ENCODE measurements around the gene AGPAT2.

GRCh38 chr9:136713550-136713949, 26.3 kb upstream of the AGPAT2 start:
- TF ChIP-seq CTCF (conservative IDR thresholded peaks at IDR 0.05) (no peak), ZFX (IDR thresholded peaks at IDR 0.05) (no peak)

Measured in C4-2B (cell line).